HG03060 (cell line): ENCODE results near the gene DNAJB14.

Source experiments
- ATAC-seq: cut with Tn5 transposase; IDR thresholded peaks from one replicate; pipeline ENCODE4 v1.9.1; 2021; ENCODE audit warnings: low read depth, moderate number of reproducible peaks; ENCODE audit not compliant: unreplicated experiment

DNAJB14 gene

GRCh38 chr4:99945718-99946355 lies 581 bp downstream of the DNAJB14 start:
- ATAC-seq, result no peak

GRCh38 chr4:99943904-99944437 lies 2.4 kb downstream of the DNAJB14 start:
- ATAC-seq, result no peak

DNA sequence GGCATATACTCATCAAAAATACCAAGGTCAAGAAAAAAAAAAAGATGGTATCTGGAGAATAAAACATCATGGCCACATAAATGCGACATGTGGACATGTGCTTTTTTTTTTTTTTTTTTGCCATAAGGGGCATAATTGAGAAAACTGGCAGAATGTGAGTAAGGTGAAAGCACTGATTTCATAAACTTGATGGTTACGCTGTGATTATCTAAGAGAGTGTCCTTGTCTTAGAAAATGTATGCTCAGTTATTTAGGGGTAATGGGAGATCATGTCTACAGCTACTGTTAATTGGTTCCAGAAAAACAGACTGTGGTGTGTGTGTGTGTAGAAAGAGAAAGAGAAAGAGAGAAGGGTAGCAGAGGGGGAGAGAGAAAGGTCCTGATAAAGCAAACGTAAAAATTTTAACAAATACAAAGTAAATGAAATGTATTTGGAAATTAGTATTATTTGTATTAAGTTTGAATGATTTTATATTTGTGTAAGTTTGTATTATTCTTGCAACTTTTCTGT lies 8.1 kb downstream of the DNAJB14 start:
- no peak for ATAC-seq

GRCh38 chr4:99934891-99935290 lies 11.5 kb downstream of the DNAJB14 start:
- no peak for ATAC-seq

DNA sequence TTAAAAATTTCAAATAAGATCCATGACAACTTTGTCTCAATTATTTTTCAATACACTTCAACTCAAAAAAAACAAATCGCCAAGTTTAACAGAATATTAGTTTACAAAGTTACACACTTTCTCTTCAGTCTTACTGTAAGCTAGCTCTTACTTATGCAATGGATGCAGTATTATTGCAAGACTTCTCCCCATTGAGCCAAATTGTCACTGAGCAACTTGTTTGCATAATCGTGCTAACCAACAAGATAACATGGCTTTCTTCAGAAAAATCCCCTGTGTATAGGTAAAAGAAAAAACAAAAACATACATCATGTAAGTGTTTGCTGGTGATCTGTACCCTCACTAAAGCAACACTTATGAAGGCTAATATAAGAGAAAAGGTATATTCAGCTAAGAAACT lies 18.9 kb downstream of the DNAJB14 start:
- no peak for ATAC-seq

DNA sequence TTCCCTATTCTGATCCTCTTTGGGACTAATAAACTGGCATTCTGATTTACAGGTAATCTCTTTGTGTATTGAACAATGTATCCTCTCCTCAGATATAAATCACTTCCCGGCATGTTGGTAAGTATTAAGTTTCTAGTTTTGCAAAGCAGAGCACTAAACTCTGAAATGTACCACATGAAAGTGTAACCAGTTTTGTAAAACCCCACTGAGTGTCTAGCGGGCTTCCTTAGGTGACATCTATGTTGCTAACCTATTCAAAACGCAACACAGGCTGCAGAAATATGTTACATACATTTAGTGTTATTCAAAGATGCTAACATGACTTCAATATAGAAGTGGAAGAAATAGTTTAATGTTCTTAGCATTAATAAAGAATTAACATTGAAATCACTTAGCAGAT lies 25.2 kb downstream of the DNAJB14 start:
- ATAC-seq, result no peak

DNA sequence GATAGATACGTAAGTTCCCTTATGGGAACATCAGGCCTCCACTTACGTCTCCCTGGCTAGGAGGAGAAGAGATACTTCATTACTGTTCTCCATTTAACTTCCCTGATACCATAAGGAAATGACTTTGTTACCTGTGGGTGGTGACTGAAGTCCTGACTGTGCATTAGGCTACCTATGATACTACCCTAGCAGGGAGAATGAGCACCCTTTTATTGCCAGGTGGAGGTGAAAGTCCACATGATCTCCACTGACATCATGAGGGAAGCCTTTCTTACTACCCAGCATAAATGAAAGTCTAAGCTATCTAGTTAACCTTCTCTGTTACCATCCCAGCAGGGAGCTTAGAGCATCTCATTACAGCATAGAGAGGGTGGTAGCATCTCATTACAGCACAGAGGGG lies 27.8 kb downstream of the DNAJB14 start:
- no peak for ATAC-seq

- no peak for ATAC-seq
These were observed 28.8 kb downstream of the DNAJB14 start for GRCh38 chr4:99917575-99917974.

GRCh38 chr4:99915449-99915848 lies 31.0 kb downstream of the DNAJB14 start:
- no peak for ATAC-seq

GRCh38 chr4:99894998-99895397 lies 51.4 kb downstream of the DNAJB14 start:
- no peak for ATAC-seq

DNA sequence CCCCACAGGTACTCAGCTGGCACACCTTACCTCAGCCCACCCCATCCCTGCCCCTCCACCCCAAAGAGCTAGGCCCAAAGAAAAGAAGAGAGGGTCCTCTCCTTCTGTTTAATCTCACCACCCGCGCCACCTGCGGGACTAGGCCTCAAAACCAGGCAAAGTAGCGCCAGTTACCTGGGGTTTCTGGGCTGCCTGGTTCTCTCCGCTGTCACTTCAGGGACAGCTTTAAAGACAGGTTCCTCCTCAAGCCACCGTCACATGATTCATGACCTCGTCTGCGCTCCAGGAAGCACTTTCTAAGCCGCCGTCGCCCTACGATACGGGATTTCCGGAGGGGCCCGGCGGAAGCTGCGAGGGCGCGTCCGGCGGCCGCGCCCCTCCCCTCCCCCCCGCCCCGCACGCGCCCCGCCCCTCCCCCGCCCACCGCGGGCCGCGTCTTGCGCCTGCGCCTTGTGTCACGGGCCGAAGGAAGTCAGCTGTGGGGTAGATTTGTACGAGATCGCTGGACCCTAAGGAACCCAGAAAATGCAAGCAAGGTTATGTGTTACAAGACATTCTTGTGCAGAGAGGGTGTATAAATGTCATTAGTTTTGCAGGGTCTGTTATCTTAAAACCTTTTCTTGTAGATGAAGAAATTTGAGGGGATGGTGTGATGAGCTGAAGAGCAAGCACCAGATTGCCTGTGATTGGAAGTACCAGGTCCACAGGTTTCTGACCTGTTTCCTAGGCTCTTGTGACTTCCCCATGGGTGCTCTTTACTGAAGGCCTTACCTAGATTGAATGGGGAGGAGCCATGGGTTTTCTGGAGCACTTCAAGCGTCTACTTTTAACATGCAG lies 52.0 kb downstream of the DNAJB14 start, which contains the start of gene LAMTOR3:
Gene LAMTOR3 (minus strand): TSS at position 267 of the 837 bp plus-strand sequence. CDS start 464 bp downstream, outside the sequence.
- ATAC-seq, result peak; percentile 98

- no peak for ATAC-seq
These were observed 52.6 kb downstream of the DNAJB14 start for GRCh38 chr4:99893839-99894160.

DNA sequence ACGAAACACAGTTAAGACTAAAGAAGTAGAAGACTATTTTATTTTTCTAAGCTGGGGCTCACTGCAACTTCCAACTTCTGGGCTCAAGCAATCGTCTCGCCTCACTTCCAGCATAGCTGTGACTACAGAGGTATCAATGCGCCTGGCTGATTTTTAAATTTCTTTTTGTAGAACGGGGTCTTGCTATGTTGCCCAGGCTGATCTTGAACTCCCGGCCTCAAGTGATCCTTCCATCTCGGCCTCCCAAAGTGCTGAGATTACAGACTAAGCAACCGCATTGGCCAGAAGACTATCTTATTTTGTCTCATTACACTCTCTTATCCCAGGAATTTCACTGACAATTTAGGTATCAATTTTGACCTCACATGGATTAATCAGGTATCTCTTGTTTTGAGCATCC lies 53.4 kb downstream of the DNAJB14 start:
- no peak for ATAC-seq

GRCh38 chr4:99891351-99891750 lies 55.1 kb downstream of the DNAJB14 start:
- ATAC-seq, result no peak

DNA sequence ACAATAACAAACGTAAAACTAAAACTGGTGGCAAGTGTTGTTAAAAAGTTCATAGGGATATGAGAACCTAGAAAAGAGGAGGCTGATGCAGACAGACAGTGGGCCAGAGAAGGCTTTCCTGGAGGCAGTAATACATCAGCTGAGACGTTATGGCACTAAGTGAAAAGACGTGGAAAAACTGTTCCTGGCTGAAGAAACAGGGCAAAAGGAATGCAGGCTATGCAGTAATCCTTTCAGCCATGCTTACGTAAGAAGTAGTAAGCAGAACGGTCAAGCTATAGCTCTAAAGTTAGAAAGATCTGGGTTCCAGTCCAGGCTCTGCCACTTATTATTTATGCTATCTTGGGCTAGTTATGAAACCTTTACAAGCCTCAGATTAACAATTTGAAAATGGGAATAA lies 58.6 kb downstream of the DNAJB14 start:
- no peak for ATAC-seq

GRCh38 chr4:99886146-99886545 lies 60.3 kb downstream of the DNAJB14 start:
- ATAC-seq, result no peak

DNA sequence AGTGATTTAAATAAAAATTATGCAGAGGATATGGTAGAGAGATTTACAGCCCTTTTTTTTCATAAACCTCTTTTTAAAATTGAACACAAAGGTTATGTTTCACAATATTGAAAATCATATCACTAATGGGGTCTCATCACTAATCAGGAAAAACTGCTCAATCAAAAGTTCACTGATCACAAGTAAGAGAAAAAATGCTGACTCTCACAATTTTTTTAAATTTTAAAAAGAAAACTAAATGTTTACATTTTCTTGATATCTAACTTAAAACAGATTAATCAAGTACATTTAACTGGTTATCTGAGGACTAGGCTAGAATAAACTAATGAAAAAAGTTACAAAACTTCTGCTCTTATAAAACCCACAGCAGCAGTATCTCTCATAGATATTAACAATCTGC lies 60.7 kb downstream of the DNAJB14 start:
- no peak for ATAC-seq

DNA sequence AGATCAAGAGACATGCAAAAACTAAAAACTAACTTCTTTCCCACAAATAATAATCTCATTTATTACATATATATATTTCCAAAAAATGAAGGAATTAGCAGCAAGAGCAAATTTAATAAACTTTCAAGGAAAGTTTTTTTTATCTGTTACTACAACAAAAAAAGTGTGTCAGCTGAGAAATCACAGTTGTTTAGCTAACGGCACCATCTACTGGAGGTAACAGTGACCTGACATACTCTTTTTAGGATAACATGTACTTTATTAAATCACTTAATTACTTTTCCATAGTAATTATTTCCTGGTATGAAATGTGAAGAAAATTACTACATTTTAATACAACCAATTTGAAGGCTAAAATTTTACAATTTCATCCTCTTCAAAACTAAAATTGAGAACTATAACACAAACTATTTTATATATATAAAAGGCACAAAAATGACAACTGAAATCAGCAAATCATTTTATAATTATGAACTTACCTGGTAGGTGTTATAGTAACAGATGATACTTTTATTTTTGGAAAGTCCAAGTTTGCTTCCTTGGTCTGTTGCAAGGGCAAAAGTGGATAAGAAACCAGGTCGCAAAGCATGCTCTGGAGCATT lies 61.3 kb downstream of the DNAJB14 start:
- no peak for ATAC-seq

DNA sequence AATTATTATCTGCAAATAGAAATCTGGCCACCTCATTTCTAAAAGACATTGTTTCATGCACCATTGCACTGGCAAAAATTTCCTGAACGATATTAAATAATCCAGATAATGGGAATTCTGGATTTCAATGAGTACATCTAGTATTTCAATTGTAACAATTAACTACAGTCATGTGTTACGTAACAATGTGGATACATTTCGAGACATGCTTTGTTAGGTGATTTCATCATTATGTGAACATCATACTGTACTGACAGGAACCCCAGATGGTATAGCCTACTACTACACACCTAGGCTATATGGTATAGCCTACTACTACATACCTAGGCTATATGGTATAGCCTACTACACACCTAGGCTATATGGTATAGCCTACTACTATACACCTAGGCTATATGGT lies 67.0 kb downstream of the DNAJB14 start:
- no peak for ATAC-seq

GRCh38 chr4:99878604-99879003 lies 67.8 kb downstream of the DNAJB14 start:
- ATAC-seq, result no peak

DNA sequence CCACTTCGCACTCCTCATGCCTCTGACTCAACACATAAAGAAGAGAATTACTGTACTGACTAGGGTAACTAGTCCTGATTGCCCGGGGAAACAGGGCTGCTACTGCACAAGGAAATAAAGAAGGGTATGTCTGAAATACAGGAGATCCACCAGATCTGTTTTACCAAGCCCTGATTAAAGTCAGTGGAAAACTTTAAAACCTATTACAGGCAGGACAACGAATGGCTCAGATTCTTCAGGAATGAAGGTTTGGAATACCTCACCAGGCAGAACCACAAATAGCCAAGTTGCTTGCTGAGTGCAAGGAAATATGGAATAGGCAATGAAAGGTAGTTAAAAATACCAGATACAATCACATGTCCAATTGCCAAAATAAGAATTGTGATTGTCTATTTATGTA lies 69.5 kb downstream of the DNAJB14 start:
- no peak for ATAC-seq
